T-helper 2 cell treated with Interferon-gamma antibody and Interleukin-4, amounts not matched to agents 100 ng/mL and 5 ng/mL, for 36 hours (primary cell): ENCODE measurements around the gene METTL23. TPM values are rescaled to one million over a fixed set of nuclear protein-coding genes. Genes with fewer than 3 reads are reported as not detected.
"Not testable (repeated sequence)": the region's sequence is repeated elsewhere in the genome, so short reads cannot be mapped to it uniquely, and the experiment has no call there.

Source experiments
- intact Hi-C: fragments of 100-400 bp; cut with micrococcal nuclease; formaldehyde crosslinking; loops from one replicate; pipeline ENCODE4 v1.15.1; 2023
- total RNA-seq: library from RNA; stranded (reverse); gene quantifications from 2 replicates; pipeline ENCODE4 v1.2.3, GENCODE V29; 2022

Gene METTL23
- total RNA-seq, 1 donor from 2014 or later = 40.2 TPM

DNA sequence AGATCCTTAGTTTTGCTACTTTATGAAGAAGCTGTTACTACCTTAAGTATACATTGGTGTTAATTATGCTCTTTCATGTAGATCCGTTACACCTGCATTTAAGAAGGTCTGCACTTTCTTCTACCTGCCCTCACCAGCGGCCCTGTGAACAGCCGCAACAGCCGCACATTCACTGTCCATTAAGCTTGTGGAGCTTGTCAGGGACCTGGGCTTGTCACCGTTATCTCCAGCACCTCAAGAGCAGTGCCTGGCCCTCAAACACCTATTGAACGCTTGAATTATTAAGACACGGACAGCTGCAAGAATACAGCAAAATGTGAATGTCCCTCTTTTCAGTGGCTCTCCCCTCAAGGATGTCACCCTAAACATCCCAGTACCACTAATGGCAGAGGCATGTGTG is 12.9 kb upstream of the METTL23 start:
- intact Hi-C loops = loop anchor here (10.0 kb wide), 1 partner anchor 159 kb away; no protein-coding TSS in a partner anchor

GRCh38 chr17:76714336-76714735 is 12.3 kb upstream of the METTL23 start:
- intact Hi-C loops = loop anchor here (10.0 kb wide), 1 partner anchor 160 kb away; no protein-coding TSS in a partner anchor

- intact Hi-C loops = loop anchor here (1.0 to 10.0 kb wide), 2 partner anchors 11 to 160 kb away; partner anchors contain the start of genes JMJD6 and METTL23
Measured at GRCh38 chr17:76714822-76715495, 11.7 kb upstream of the METTL23 start.

- intact Hi-C loops = loop anchor here (1.0 to 10.0 kb wide), 2 partner anchors 11 to 161 kb away; partner anchors contain the start of genes JMJD6 and METTL23
Measured at GRCh38 chr17:76715496-76715830, 11.2 kb upstream of the METTL23 start.

DNA sequence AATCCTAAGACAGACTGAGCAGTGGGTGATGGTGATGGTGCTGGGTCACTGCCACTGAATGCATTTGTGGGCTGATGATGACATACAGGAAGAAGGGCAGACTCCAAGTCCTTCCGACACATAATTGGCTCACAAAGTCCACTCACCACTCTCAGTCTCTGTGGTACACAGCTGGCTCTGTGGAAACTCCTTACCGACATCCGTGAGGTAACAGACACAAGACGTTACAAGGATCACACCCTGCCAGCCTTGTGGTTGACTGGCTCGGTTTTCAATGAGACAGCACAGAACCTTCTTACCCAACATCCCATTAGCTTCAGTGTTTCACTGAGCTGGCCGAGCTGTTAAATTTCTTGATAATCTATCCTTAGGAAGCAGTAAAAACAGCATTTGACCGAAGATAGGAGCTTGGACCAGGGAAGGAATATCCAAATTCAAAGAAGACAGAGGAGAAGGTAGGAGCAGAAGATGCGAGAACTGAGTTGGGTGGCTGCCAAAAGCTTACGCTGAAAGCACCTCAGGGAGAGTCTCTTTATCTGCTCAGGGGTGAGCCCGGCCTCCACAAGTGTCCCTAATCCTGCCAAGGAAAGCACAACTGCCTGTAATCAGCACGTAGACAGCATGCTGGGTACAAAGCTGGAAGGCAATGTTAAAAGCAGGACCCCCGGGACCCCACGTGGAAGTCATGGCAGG is 10.3 kb upstream of the METTL23 start:
- intact Hi-C loops = loop anchor here (10.0 kb wide), 1 partner anchor 161 kb away; no protein-coding TSS in a partner anchor

GRCh38 chr17:76716839-76717215 is 9.8 kb upstream of the METTL23 start:
- intact Hi-C loops = loop anchor here (10.0 kb wide), 1 partner anchor 162 kb away; no protein-coding TSS in a partner anchor

DNA sequence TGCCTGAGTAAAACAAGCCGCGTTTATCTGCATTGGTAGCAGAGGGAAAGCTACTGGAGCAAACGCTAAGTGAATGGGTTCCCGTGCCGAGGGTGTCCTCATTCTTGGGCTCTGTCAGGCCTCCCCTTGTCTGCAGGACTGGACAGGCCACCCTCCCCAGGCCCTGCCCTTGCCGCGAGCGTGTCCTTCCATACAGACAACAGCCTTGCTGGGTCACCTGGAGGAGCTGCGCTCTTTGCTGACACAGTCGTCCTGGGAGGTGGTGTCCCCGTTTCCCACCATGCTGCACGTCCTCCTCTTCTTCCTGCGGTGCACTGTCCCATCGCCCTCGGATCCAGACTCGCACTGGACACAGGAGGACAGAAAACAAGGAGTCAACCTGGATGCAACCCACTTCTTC is 8.1 kb upstream of the METTL23 start:
- intact Hi-C loops = loop anchor here (10.0 kb wide), 1 partner anchor 164 kb away; no protein-coding TSS in a partner anchor

DNA sequence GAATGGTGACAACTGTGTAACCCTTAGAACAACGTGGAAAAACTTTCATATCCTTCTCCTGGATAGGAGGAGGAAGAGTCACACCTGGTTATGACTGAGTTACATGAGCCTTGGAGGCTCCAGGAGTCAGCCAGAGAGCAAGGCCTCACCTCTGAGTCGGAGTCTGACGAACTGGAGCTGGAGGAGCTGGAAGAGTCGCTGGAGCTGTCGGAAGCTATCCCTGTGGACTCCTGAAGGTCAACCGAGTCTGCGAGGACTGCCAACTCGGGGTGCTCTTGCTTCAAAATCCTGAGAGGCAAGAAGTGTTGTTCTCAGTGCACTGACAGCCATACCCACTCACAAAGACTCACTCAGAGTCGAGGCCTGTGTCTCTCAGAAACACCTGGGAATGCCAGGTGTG is 6.4 kb upstream of the METTL23 start:
- intact Hi-C loops = no loop called here

DNA sequence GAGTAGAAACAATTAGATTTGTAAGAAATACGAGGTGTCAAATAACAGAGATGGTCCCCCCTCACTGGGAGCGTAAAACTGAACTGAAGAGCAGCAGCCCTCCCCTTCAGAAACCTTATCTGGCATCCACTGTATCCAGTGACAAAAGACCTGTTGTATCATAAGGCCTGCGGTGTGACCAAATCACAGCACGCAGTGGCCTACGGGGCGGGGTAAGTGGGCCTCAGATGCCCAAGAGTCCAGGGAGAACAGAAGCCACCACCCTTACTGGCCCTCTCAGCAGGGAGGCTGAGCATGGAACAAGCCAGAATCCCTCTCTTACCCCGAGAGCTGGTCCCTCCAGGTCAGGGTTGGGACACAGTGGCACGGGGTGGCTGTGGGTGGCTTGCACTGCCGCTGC is 5.7 kb upstream of the METTL23 start:
- intact Hi-C loops = no loop called here

DNA sequence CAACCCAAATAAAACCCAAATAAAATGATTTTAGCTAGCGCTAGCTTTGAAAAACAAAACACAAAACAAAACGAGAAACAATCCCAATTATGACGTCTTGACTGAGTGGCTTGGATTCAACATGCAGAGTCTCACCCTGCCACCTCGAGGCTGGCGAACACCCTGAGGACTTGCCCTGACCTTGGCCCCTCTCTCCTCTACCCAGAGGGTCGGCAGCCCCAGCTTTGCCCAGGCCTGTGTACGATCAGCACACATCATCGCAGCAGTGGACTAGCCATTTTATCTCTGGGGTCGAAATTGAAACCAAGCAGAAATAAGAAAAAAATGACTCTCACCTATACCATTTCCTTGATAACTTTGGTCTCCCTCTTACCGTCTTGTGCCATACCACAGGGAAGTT is 5.2 kb upstream of the METTL23 start:
- intact Hi-C loops = no loop called here

DNA sequence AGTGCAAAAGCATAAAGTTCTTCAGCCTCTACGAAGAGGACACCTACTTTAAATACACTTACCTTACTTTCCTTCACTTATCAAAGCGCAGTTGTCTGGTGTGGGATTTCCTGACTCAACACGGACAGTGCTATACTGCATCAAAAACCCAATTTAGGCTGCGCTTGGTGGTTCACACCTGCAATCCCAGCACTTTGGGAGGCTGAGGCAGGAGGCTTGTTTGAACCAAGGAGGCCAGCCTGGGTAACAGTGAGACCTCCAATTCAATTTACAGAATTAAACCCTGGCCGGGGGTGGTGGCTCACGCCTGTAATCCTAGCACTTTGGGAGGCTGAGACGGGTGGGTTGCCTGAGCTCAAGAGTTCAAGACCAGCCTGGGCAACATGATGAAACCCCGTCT is 4.4 kb upstream of the METTL23 start:
- intact Hi-C loops = no loop called here

DNA sequence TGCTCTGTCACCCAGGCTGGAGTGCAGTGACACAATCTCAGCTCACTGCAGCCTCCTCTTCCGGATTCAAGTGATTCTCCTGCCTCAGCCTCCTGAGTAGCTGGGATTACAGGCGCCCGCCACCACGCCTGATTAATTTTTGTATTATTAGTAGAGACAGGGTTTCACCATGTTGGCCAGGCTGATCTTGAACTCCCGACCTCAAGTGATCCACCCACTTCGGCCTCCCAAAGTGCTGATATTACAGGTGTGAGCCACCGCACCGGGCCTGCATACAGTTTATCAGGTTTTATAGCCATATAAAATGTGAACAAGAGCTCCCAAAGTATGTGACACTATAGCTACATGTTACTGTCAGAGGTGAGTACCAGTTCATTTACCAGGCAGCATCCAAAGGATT is 3.7 kb upstream of the METTL23 start:
- intact Hi-C loops = not testable (repeated sequence)

DNA sequence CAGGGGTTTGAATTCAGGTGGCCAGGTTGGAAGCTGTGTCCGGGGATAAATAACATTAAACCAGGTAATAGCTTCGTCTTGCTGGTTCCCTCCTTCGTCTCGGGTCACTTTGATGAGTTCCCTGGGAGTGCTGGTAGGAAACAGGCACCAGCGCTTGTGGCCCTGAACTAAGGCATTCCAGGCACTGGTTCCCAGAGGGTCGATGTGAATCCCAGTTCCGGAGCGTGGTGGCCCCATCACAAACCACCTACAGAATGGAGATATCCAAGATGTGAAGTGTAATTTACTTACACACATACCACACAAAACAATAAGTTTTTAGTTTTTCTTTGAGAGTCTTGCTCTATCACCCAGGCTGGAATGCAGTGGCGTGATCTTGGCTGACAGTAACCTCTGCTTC is 2.8 kb upstream of the METTL23 start:
- intact Hi-C loops = no loop called here

DNA sequence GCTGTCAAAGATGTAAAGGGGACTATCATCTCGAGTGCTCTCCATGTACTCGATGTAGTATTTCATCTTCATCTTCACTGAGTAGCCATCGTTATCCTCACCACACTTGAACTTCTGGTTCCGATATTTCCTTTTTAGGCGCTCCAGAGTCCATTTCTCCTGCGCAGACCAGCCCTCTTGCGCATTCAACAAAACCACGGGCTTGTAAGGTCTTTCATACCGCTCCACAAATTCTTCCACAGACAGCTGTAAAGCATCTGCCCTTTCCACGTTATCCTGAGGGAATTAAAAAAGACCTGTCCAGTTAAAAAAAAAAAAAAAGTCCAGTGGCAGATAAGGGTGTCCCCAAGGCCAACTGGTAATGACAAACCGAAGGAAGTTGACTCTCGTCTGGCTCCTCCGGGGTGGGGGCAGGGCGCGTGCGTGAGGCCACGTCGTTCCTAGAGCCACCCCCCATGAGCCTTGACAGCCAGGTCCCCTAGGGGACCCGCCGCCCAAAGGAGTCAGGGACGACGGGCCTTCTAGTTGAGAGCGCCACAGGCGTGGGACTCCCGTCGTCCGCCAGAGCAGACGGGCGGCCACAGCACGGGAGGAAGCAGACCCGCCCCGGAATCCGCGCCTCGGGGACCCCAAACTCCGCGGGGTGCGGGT is 934 bp upstream of the METTL23 start:
- intact Hi-C loops = loop anchor here (1.0 to 2.0 kb wide), 4 partner anchors 10 to 211 kb away; partner anchors contain the start of gene SRSF2

DNA sequence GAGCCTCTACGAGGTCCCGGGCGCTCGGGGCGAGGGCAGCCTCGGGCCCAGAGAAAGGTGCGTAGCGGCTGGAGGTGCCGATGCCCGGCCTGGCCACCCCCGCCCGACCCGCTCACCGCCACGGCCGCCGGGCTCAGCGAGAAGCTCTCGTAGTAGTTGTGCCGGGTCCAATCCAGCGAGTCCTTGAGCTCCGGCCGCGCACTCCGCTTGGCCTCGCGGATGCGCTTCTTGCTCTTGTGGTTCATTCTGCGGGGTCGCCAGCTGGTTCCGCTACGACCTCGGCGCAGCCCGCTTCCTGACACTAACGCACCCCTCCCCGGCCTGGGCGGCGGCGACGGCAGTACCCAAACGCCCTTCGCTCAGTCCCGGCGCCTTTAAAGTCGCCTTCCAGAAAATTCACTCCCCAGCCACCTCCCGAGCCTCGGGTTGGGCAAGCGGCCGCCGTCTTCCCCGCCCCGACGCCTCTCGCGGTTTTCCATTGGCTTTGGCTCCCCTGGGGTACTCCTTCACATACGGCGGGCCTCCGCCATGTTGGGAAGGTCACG is 336 bp upstream of the METTL23 start, which contains the start of gene JMJD6:
Gene JMJD6 (minus strand): TSS at position 376 of the 545 bp plus-strand sequence. CDS start 131 bp downstream, at position 245.
- intact Hi-C loops = loop anchor here (1.0 to 2.0 kb wide), 4 partner anchors 11 to 212 kb away; partner anchors contain the start of gene SRSF2

DNA sequence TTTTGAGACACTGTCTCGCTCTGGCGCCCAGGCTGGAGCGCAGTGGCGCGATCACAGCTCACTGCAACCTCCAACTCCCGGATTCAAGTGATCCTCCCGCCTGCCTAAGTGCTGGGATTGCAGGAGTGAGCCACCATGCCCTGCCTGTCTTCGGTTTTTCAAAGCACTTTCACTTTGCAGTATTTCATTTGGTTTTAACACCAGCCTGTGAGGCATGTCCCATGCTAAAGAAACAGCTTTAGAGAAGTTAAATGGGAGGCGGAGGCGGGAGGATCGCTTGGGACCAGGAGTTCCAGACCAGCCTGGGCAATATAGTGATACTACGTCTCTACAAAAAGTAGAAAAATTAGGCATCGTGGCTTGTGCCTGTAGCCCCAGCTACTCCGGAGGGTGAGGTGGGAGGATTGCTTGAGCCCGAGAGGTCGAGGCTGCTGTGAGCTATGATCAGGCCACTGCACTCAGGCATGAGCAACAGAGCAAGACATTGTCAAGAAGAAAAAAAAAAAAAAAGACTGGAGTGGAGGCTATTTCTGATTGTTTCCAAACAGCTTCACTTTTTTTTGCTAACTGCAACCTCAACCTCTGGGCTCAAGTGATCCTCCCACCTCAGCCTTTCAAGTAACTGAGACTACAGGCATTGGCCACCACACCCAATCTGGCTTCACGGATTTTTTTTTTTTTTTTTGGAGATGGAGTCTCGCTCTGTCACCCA is 1.3 kb downstream of the METTL23 start:
- intact Hi-C loops = loop anchor here (2.0 kb wide), 1 partner anchor 213 kb away; no protein-coding TSS in a partner anchor

GRCh38 chr17:76731800-76732733 is 5.4 kb downstream of the METTL23 start:
- intact Hi-C loops = loop anchor here (5.0 kb wide), 1 partner anchor 720 kb away; no protein-coding TSS in a partner anchor

- intact Hi-C loops = loop anchor here (5.0 kb wide), 1 partner anchor 719 kb away; no protein-coding TSS in a partner anchor
Measured at GRCh38 chr17:76732734-76733617, 6.3 kb downstream of the METTL23 start.
